Subcutaneous abdominal adipose tissue (tissue), 5 donors: ENCODE measurements around the gene VPS35L.

Experiments used
- H3K27ac ChIP-seq: one replicate; pipeline ENCODE4 v1.7.0; 2013; ENCODE audit warnings: low read depth, mild to moderate bottlenecking, inconsistent platforms, low read length, moderate library complexity
- H3K27me3 ChIP-seq, 5 donors: one replicate each; pipeline ENCODE4 v1.7.0; 2013; ENCODE audit warnings: low read length in 5 of 5, inconsistent platforms in 1 of 5; ENCODE audit not compliant: control insufficient read depth in 5 of 5, insufficient read depth in 4 of 5
- H3K36me3 ChIP-seq, 5 donors: one replicate each; pipeline ENCODE4 v1.7.0; 2013; ENCODE audit warnings: low read length in 5 of 5; ENCODE audit not compliant: control insufficient read depth in 5 of 5, insufficient read depth in 5 of 5
- H3K4me1 ChIP-seq, 5 donors: one replicate each; pipeline ENCODE4 v1.7.0; 2013; ENCODE audit warnings: low read length in 5 of 5, mild to moderate bottlenecking in 3 of 5, moderate library complexity in 1 of 5; ENCODE audit not compliant: control insufficient read depth in 5 of 5, insufficient read depth in 5 of 5
- H3K4me3 ChIP-seq, 5 donors: one replicate each; pipeline ENCODE4 v1.7.0; 2013; ENCODE audit warnings: low read length in 5 of 5, low read depth in 1 of 5
- H3K9ac ChIP-seq, 5 donors: one replicate each; pipeline ENCODE4 v1.7.0; 2013; ENCODE audit warnings: low read length in 5 of 5, mild to moderate bottlenecking in 4 of 5, moderate library complexity in 3 of 5
- H3K9me3 ChIP-seq, 5 donors: one replicate each; pipeline ENCODE4 v1.7.0; 2013; ENCODE audit warnings: low read length in 5 of 5; ENCODE audit not compliant: control insufficient read depth in 5 of 5
- donor health status: healthy.
- donor health status: healthy.
- donor health status: healthy.
- donor health status: healthy.
- donor health status: healthy.

The VPS35L gene

DNA sequence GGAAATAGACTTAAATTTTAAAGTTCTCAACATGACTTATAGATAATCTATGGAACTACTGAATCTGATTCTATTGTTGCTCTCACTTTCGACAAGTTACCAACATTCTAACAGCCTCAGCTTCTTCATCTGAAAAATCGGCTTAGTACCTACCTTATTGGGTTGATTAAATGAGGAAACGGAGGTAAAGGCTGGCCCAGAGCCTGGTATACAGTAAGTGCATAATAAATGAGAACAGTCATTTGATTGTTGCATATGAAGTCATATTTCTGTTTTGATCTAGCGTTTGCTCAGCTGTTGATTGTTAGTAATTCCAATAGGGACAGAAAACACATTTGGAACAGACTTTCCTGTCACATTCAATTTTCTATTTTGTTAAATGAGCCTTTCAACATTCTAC is 4.6 kb downstream of the VPS35L start:
- Histone ChIP-seq H3K4me1 (peaks cover 0 to 10% (median 9%) of the 10 kb centered on the region in 5 donors), H3K27ac (no peak overlapping the region), H3K9ac (no peak overlapping the region), H3K36me3 (peaks cover 1 to 7% (median 4%) of the 10 kb centered on the region in 5 donors), H3K4me3 (no peak overlapping the region), H3K27me3 (no peaks in the 10 kb centered on the region), H3K9me3 (peaks cover 0 to 10% (median 5%) of the 10 kb centered on the region in 5 donors)

DNA sequence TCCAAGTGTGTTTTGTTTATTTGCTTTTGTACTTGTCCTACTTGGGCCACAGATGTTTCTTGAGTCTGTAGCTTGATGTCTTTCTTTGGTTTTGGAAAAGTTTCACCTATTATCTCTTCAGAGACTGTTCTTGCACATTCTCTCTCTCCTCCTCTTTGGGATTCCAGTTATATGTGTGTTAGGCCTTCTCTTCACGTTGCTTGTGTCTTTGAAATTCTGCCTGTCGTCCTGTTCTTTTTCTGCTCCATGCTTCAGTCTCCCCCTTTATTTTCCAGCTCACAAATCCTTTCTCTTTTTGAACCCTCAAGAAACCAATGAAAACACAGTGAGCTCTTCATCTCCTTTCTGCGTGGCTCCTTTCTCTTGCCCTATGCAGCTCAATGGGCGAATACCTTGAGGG is 7.9 kb downstream of the VPS35L start:
- Histone ChIP-seq H3K9me3 (peaks cover 0 to 10% (median 5%) of the 10 kb centered on the region in 5 donors), H3K27ac (no peak overlapping the region), H3K36me3 (peaks cover 8 to 30% (median 25%) of the 10 kb centered on the region in 5 donors), H3K9ac (no peak overlapping the region), H3K27me3 (no peaks in the 10 kb centered on the region), H3K4me3 (no peak overlapping the region), H3K4me1 (no peaks in the 10 kb centered on the region)

DNA sequence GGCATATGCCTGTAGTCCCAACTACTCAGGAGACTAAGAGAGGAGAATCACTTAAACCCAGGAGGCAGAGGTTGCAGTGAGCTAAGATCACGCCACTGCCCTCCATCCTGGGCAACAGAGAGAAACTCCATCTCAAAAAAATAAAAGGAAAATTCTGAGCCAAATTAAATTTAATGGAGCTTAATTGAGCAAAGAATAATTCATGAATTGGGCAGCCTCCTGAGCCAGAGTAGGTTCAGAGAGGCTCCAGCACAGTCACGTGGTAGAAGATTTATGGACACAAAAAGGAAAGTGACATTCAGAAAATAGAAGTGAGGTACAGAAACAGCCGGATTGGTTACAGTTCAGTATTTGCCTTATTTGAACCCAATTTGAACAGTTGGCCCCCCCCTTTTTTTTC is 10.9 kb downstream of the VPS35L start:
- no peak overlapping the region for H3K9ac ChIP-seq
- H3K4me1 ChIP-seq = no peaks in the 10 kb centered on the region
- peaks cover 0 to 10% (median 5%) of the 10 kb centered on the region in 5 donors for H3K9me3 ChIP-seq
- H3K36me3 ChIP-seq = peaks cover 14 to 55% (median 39%) of the 10 kb centered on the region in 5 donors
- no peak overlapping the region for H3K4me3 ChIP-seq
- H3K27ac ChIP-seq = no peak overlapping the region
- no peaks in the 10 kb centered on the region for H3K27me3 ChIP-seq

DNA sequence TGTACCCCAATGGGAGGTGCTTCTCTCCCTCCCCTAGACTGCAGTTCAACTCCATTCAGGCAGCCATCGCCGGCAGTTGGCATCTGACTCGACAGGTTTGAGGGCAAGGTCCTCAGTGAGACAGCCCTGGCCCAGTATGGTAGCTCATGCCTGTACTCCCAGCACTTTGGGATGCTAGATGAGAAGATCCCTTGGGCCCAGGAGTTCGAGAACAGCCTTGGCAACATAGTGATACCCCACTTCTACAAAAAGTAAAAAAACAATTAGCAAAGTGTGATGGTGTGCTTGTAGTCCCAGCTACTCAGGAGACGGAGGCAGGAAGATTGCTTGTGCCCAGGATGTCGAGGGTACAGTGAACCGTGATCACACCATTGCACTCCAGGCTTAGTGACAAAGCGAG is 12.1 kb downstream of the VPS35L start:
- Histone ChIP-seq H3K4me3 (no peak overlapping the region), H3K36me3 (peaks cover 14 to 65% (median 43%) of the 10 kb centered on the region in 5 donors), H3K9me3 (peaks cover 0 to 10% (median 5%) of the 10 kb centered on the region in 5 donors), H3K27ac (no peak overlapping the region), H3K9ac (no peak overlapping the region), H3K4me1 (no peaks in the 10 kb centered on the region), H3K27me3 (no peaks in the 10 kb centered on the region)

DNA sequence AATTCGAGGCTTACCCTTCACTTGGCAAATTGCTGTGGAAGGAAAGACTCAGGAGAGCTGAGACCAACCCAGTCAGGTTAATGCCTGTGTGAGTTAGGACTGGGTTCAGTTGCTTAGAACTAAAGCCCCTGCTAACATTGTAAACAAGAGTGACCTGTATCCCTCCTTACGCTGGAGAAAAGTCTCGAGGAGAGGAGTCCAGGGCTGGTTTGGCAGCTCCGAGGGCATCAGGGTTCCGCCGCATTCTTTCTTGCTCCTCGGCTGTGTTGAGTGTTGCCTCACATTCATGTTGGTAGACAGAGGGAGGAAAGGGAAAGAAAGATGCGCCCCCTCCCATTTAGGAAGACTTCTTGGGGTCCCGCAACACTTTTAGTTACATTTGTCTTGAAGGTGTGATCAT is 18.5 kb downstream of the VPS35L start:
- Histone ChIP-seq H3K9me3 (no peaks in the 10 kb centered on the region), H3K9ac (no peak overlapping the region), H3K4me3 (no peak overlapping the region), H3K4me1 (no peaks in the 10 kb centered on the region), H3K36me3 (peaks cover 7 to 87% (median 53%) of the 10 kb centered on the region in 5 donors), H3K27ac (no peak overlapping the region), H3K27me3 (no peaks in the 10 kb centered on the region)

DNA sequence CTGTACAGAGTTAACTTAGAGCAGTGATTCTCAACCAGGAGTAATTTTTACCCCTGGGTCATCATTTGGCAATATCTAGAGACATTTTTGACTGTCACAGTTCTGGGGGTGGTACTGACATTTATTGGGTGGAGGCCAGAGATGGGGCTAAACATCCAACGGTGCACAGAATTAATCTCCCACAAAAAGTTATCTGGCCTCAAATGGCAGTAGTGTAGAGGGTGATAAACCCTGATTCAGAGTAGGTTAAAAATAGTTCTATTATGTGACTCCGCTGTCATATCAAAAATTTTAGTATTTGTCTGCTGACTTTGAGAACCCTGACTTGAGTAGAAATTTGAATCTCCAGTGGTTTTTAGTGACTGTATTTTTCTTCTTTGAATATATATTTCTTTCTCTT is 19.1 kb downstream of the VPS35L start:
- Histone ChIP-seq H3K36me3 (peaks cover 6 to 86% (median 47%) of the 10 kb centered on the region in 5 donors), H3K9ac (no peak overlapping the region), H3K4me3 (no peak overlapping the region)

DNA sequence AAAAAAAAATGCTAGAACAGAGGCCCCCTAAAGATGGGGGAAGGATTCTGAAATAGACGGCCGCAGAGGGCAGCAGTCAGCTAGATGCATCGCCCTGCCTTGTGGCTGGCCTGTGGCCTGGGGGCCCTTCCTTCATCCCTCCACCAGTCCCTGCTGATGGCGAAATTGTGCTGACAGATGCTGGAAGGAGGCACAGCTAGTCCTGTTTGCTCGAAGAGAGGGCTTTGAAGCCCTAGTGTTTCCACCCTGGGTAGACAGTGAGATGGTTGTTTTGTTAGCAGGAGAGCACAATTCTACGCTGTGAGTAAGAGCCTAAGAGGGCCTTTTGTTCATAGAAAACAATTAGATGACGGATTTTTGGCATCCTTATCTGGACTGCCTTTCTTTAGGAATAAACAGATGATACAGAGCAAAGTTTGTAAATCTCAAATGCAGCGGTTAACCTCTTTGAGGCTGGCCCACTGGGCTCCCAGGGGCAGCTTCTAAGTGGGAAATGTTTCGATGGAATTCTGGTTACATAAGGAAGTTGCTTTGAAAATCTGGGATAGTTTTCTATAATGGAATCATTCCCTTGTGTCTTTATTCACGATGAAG is 23.0 kb downstream of the VPS35L start:
- Histone ChIP-seq H3K27me3 (no peaks in the 10 kb centered on the region), H3K4me1 (no peaks in the 10 kb centered on the region), H3K36me3 (peaks cover 18 to 93% (median 63%) of the 10 kb centered on the region in 5 donors), H3K4me3 (no peak overlapping the region), H3K9ac (no peak overlapping the region), H3K9me3 (no peaks in the 10 kb centered on the region), H3K27ac (no peak overlapping the region)

More for the DNA sequence above, 19.1 kb downstream of the VPS35L start:
- no peak overlapping the region for H3K27ac ChIP-seq
- no peaks in the 10 kb centered on the region for H3K4me1 ChIP-seq
- H3K27me3 ChIP-seq = no peaks in the 10 kb centered on the region
- H3K9me3 ChIP-seq = no peaks in the 10 kb centered on the region

DNA sequence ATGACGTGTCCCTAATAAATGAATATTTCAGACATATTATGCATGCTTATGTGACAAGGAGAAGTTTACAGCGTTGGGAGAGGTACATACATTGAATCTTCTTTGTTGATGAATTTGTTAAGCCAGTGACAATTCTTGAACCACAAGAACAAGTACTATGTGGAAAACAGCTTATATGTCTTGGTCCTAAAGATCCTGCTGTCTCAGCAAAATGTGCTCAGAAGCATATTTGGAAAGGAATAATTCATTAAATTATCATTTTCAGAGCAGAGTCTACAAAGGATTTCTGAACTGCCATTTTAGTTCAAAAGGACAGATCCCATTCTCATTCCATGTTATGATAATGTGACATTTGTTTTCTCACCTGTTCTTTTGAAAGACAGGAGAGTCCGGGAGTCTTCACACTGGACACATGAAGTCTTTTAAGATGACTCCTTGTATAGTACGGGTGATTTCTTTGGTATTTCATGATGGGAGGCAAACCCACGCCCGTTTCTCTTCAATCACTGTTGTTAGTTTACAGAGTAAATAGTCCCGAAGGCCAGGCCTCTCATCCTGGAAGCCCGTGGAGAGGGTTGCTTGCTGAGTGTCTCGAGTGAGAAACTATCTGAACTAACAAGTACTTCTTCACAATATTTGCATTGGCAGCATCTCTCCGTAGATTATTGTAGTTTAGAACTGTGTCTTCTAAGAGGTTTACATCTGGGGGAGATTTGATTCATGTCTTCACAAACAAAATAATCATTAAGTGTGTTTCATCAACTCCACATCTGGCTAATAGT is 26.7 kb downstream of the VPS35L start:
- Histone ChIP-seq H3K27me3 (no peaks in the 10 kb centered on the region), H3K27ac (no peak overlapping the region), H3K9ac (no peak overlapping the region), H3K4me1 (no peaks in the 10 kb centered on the region), H3K36me3 (peaks cover 24 to 72% (median 42%) of the 10 kb centered on the region in 5 donors), H3K9me3 (no peaks in the 10 kb centered on the region), H3K4me3 (no peak overlapping the region)

DNA sequence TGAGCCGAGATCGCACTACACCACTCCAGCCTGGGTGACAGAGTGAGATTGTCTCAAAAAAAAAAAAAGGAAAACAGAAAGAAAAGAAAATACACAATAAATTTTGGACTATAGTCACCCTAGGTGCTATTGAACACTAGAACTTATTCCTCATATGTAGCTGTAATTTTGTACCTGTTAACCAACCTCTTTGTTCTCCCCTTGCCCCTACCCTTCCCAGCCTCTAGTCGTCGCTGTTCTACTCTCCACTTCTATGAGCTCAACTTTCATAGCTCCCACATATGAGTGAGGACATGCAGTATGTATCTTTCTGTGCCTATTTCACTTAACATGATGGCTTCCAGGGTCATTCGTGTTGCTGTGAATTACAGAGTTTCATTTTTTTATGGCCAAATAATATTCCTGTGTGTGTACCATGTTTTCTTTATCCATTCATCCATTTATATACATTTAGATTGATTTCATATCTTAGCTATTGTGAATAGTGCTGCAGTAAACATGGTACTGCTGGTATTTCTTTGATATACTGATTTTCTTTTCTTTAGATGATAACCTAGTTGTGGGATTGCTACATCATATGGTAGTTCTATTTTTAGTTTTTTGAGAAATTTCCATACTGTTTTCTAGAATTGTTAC is 28.3 kb downstream of the VPS35L start:
- Histone ChIP-seq H3K4me1 (peaks cover 0 to 3% (median 0%) of the 10 kb centered on the region in 5 donors), H3K36me3 (peaks cover 24 to 60% (median 37%) of the 10 kb centered on the region in 5 donors), H3K4me3 (no peak overlapping the region), H3K9ac (no peak overlapping the region), H3K27me3 (no peaks in the 10 kb centered on the region), H3K9me3 (no peaks in the 10 kb centered on the region), H3K27ac (no peak overlapping the region)

DNA sequence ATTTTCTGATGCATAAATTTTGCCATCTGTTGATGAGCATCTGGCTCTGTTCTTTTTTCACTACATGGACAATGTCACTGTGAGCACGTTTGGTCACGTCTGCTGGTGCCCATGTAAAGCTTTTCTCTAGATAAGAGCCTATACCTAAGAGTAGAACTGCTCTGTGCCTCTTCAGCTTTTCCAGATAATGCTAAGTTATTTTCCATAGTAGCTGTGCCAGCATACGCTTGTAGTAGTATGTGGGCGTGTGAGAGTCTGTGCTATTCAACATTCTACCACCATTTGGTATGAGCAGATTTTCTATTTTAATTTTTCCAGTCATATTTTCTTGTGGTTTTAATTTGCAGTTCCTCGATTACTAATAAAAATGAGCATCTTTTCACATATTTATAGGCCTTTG is 33.2 kb downstream of the VPS35L start:
- Histone ChIP-seq H3K4me1 (peaks cover 0 to 18% (median 6%) of the 10 kb centered on the region in 5 donors), H3K27me3 (no peaks in the 10 kb centered on the region), H3K36me3 (peaks cover 13 to 44% (median 26%) of the 10 kb centered on the region in 5 donors), H3K9me3 (no peaks in the 10 kb centered on the region), H3K9ac (no peak overlapping the region), H3K27ac (no peak overlapping the region), H3K4me3 (no peak overlapping the region)
